HG03196 (cell line): ENCODE measurements around the gene CFAP299.
"Not testable (repeated sequence)": the region's sequence is repeated elsewhere in the genome, so short reads cannot be mapped to it uniquely, and the experiment has no call there.

Experiments used
- ATAC-seq: cut with Tn5 transposase; IDR thresholded peaks from one replicate; pipeline ENCODE4 v1.9.1; 2021; ENCODE audit not compliant: unreplicated experiment

CFAP299 gene

GRCh38 chr4:80335554-80336358 is at the start of gene CFAP299:
Gene CFAP299, plus strand, starts transcription at chr4:80335730.
- peak; percentile 98 for ATAC-seq

GRCh38 chr4:80286451-80286850 is 49.1 kb upstream of the CFAP299 start:
- no peak for ATAC-seq

GRCh38 chr4:80290665-80291064 is 44.9 kb upstream of the CFAP299 start:
- ATAC-seq, result not testable (repeated sequence)

GRCh38 chr4:80294206-80294605 is 41.3 kb upstream of the CFAP299 start:
- ATAC-seq, result no peak

GRCh38 chr4:80295336-80295735 is 40.2 kb upstream of the CFAP299 start:
- ATAC-seq, result no peak

- ATAC-seq, result no peak
These were observed 39.7 kb upstream of the CFAP299 start for GRCh38 chr4:80295826-80296225.

GRCh38 chr4:80301884-80302283 is 33.6 kb upstream of the CFAP299 start:
- no peak for ATAC-seq

- no peak for ATAC-seq
These were observed 32.8 kb upstream of the CFAP299 start for GRCh38 chr4:80302616-80303223.

- no peak for ATAC-seq
These were observed 30.1 kb upstream of the CFAP299 start for GRCh38 chr4:80305466-80305865.

GRCh38 chr4:80306260-80306659 is 29.3 kb upstream of the CFAP299 start:
- ATAC-seq, result no peak

- ATAC-seq, result no peak
These were observed 28.3 kb upstream of the CFAP299 start for GRCh38 chr4:80307183-80307735.

- no peak for ATAC-seq
These were observed 27.6 kb upstream of the CFAP299 start for GRCh38 chr4:80307774-80308465.

- ATAC-seq, result no peak
These were observed 27.1 kb upstream of the CFAP299 start for GRCh38 chr4:80308466-80308822.

- no peak for ATAC-seq
These were observed 26.1 kb upstream of the CFAP299 start for GRCh38 chr4:80309294-80310004.

- ATAC-seq, result no peak
These were observed 24.4 kb upstream of the CFAP299 start for GRCh38 chr4:80311130-80311529.

GRCh38 chr4:80312124-80312523 is 23.4 kb upstream of the CFAP299 start:
- no peak for ATAC-seq

GRCh38 chr4:80313627-80314026 is 21.9 kb upstream of the CFAP299 start:
- ATAC-seq, result no peak

GRCh38 chr4:80315848-80316247 is 19.7 kb upstream of the CFAP299 start:
- not testable (repeated sequence) for ATAC-seq

- ATAC-seq, result no peak
These were observed 14.2 kb upstream of the CFAP299 start for GRCh38 chr4:80321341-80321740.

GRCh38 chr4:80321776-80322175 is 13.8 kb upstream of the CFAP299 start:
- ATAC-seq, result no peak

- no peak for ATAC-seq
These were observed 12.8 kb upstream of the CFAP299 start for GRCh38 chr4:80322716-80323115.
